ENCODE measurements around the gene NAA15.

- TF ChIP-seq POLR2A (IDR thresholded peaks at IDR 0.05) (no peak), CTCF (IDR thresholded peaks at IDR 0.05) (no peak), EP300 (IDR thresholded peaks at IDR 0.05) (no peak)
Measured at GRCh38 chr4:139295942-139296299, 5.4 kb upstream of the NAA15 start.

Data from tibial nerve (tissue), 4 donors.